A549 (cell line): Measurements from ENCODE around the gene CDA. TPM values are rescaled to one million over a fixed set of nuclear protein-coding genes. Genes with fewer than 3 reads are reported as not detected.

ENCODE experiments used
- ATAC-seq, 2 experiments: fragments of 200-7000 bp in 1 of 2; fragments of >200 bp in 1 of 2; cut with Nextera tagmentation in 1 of 2; cut with Tn5 transposase in 1 of 2; 3 replicates each; pipeline versions ENCODE4 v1.8.0 to v1.9.1; 2018 to 2020; ENCODE audit warnings: mild to moderate bottlenecking in 1 of 2, moderate library complexity in 1 of 2
- CTCF ChIA-PET: fragments of 300-600 bp; sonication (Branson Sonifier 250); formaldehyde crosslinking; extraction: SDS; loops from one replicate; lab custom pipeline; 2021; ENCODE audit warnings: antibody characterized with exemption, inconsistent platforms; lab: Yijun Ruan, JAX
- POLR2A ChIA-PET: fragments of 350-600 bp; formaldehyde crosslinking; extraction: SDS; loops from one replicate; lab custom pipeline; 2021; ENCODE audit warnings: antibody characterized with exemption, inconsistent platforms; lab: Yijun Ruan, JAX
- DNase-seq, 2 experiments: peaks; one replicate each; pipeline versions ENCODE4 v3.0.0 to v3.0.0-alpha.2; 2011 to 2016; ENCODE audit warnings: low read depth in 1 of 2, low spot score in 1 of 2
- FAIRE-seq: peaks from 2 replicates; lab custom pipeline; 2011; peaks lifted over from hg19 to GRCh38; lab: Jason Lieb, UNC
- H3K27ac ChIP-seq, 2 experiments: fragments of >200 bp; sonication (Bioruptor Twin); formaldehyde crosslinking; 3 replicates each; pipeline ENCODE4 v1.5.1; 2016 to 2017
- H3K4me1 ChIP-seq: fragments of >200 bp; sonication (Bioruptor Twin); formaldehyde crosslinking; 3 replicates; pipeline ENCODE4 v1.6.1; 2016
- H3K4me2 ChIP-seq: fragments of >200 bp; sonication (Bioruptor Twin); formaldehyde crosslinking; 3 replicates; pipeline ENCODE4 v1.6.1; 2016
- H3K4me3 ChIP-seq: fragments of >200 bp; sonication (Bioruptor Twin); formaldehyde crosslinking; 3 replicates; pipeline ENCODE4 v1.5.1; 2016
- H3K9me3 ChIP-seq: fragments of >200 bp; sonication (Bioruptor Twin); formaldehyde crosslinking; 3 replicates; pipeline ENCODE4 v1.6.1; 2016
- CEBPB ChIP-seq, 2 experiments: fragments of >200 bp in 1 of 2; sonication (Bioruptor Twin) in 1 of 2; formaldehyde crosslinking in 1 of 2; IDR thresholded peaks; 2 replicates each; pipeline ENCODE4 v1.6.1; 2012 to 2016
- EP300 ChIP-seq, 2 experiments: fragments of >200 bp; sonication (Bioruptor Twin); formaldehyde crosslinking; IDR thresholded peaks; 2 replicates in 1 of 2; 3 replicates in 1 of 2; pipeline ENCODE4 v1.6.1; 2016 to 2017
- GATA3 ChIP-seq: IDR thresholded peaks from 2 replicates; pipeline ENCODE4 v1.6.1; 2012; ENCODE audit warnings: borderline replicate concordance
- HDAC2 ChIP-seq: fragments of 200-600 bp; sonication (generic); IDR thresholded peaks from 2 replicates; pipeline ENCODE4 v1.6.1; 2016
- HOXA7 ChIP-seq: fragments of 250-450 bp; sonication (Bioruptor Pico); IDR thresholded peaks from 2 replicates; pipeline ENCODE4 v1.5.0; 2020; ENCODE audit warnings: mild to moderate bottlenecking, moderate library complexity
- HOXB5 ChIP-seq: fragments of 250-450 bp; sonication (Bioruptor Pico); IDR thresholded peaks from 2 replicates; pipeline ENCODE4 v1.5.0; 2020; ENCODE audit warnings: mild to moderate bottlenecking, moderate library complexity
- JUNB ChIP-seq: fragments of >200 bp; sonication (Bioruptor Twin); formaldehyde crosslinking; IDR thresholded peaks from 2 replicates; pipeline ENCODE4 v1.6.1; 2016
- MAZ ChIP-seq: fragments of 150-350 bp; IDR thresholded peaks from 2 replicates; pipeline ENCODE4 v1.6.1; 2014; ENCODE audit warnings: antibody characterized with exemption, low read depth, low read length, borderline replicate concordance
- NFE2L2 ChIP-seq: fragments of 150-350 bp; conservative IDR thresholded peaks from 2 replicates; pipeline ENCODE4 v1.6.1; 2014; ENCODE audit warnings: low read length
- NPAS2 ChIP-seq: fragments of 250-450 bp; sonication (Bioruptor Pico); IDR thresholded peaks from 2 replicates; pipeline ENCODE4 v1.8.0; 2022; ENCODE audit warnings: mild to moderate bottlenecking, moderate library complexity, borderline replicate concordance
- NR3C1 ChIP-seq: fragments of >200 bp; sonication (Bioruptor Twin); formaldehyde crosslinking; IDR thresholded peaks from 3 replicates; pipeline ENCODE4 v1.6.1; 2017
- RAD21 ChIP-seq, 2 experiments: fragments of >200 bp in 1 of 2; sonication (Bioruptor Twin) in 1 of 2; formaldehyde crosslinking in 1 of 2; IDR thresholded peaks in 1 of 2; conservative IDR thresholded peaks in 1 of 2; 2 replicates in 1 of 2; 3 replicates in 1 of 2; pipeline ENCODE4 v1.6.1; 2012 to 2018; ENCODE audit warnings: inconsistent platforms in 1 of 2
- RCOR1 ChIP-seq: fragments of 150-350 bp; IDR thresholded peaks from 2 replicates; pipeline ENCODE4 v1.6.1; 2014; ENCODE audit warnings: antibody characterized with exemption, low read length, low read depth
- RFX5 ChIP-seq: fragments of 450-650 bp; IDR thresholded peaks from 2 replicates; pipeline ENCODE4 v1.7.1; 2014; ENCODE audit warnings: antibody characterized with exemption, mild to moderate bottlenecking, moderate library complexity
- SREBF2 ChIP-seq: fragments of 450-650 bp; IDR thresholded peaks from 2 replicates; pipeline ENCODE4 v1.6.1; 2014; ENCODE audit warnings: mild to moderate bottlenecking, moderate library complexity
- TP53 ChIP-seq: fragments of 250-450 bp; sonication (Bioruptor Pico); IDR thresholded peaks from 2 replicates; pipeline ENCODE4 v1.5.0; 2021; ENCODE audit warnings: mild to moderate bottlenecking, moderate library complexity
- ZSCAN20 ChIP-seq: fragments of 250-450 bp; sonication (Bioruptor Pico); IDR thresholded peaks from 2 replicates; pipeline ENCODE4 v1.8.0; 2022; ENCODE audit warnings: mild to moderate bottlenecking, moderate library complexity
- WGBS: methylation state at CpG from one replicate; pipeline ENCODE4 v1.1.6; 2017; ENCODE audit errors: missing lambda C conversion rate; 5-methylcytosine and 5-hydroxymethylcytosine counted together
- polyA plus RNA-seq, 4 experiments: library from polyadenylated mRNA; depleted of rRNA in 3 of 4; stranded (reverse); fragments of >200 nt; fragmentation: RNase III in 1 of 4; extraction: RNeasy Plus Mini Kit Qiagen cat#74134 plus additional on column Dnase treatment in 1 of 4; gene quantifications; 2 replicates in 3 of 4; 3 replicates in 1 of 4; pipeline ENCODE4 v1.2.3, GENCODE V29; 2011 to 2017
- TF ChIP-seq, protein P1 (sequence below): IDR thresholded peaks from 2 replicates; pipeline ENCODE4 v1.6.1; 2012
- TF ChIP-seq, protein P2 (sequence below): IDR thresholded peaks from 2 replicates; pipeline ENCODE4 v1.6.1; 2012; ENCODE audit warnings: low read depth, borderline replicate concordance
- TF ChIP-seq, protein P3 (sequence below): fragments of 450-650 bp; IDR thresholded peaks from 2 replicates; pipeline ENCODE4 v1.6.1; 2014; ENCODE audit warnings: antibody characterized with exemption
- TF ChIP-seq, protein P4 (sequence below): fragments of >200 bp; sonication (Bioruptor Twin); formaldehyde crosslinking; IDR thresholded peaks from 2 replicates; pipeline ENCODE4 v1.6.1; 2016

The CDA gene
- polyA plus RNA-seq, 2 of the 4 experiments (the other 2 are of a cell fraction), result 11.2 to 44.6 TPM

DNA sequence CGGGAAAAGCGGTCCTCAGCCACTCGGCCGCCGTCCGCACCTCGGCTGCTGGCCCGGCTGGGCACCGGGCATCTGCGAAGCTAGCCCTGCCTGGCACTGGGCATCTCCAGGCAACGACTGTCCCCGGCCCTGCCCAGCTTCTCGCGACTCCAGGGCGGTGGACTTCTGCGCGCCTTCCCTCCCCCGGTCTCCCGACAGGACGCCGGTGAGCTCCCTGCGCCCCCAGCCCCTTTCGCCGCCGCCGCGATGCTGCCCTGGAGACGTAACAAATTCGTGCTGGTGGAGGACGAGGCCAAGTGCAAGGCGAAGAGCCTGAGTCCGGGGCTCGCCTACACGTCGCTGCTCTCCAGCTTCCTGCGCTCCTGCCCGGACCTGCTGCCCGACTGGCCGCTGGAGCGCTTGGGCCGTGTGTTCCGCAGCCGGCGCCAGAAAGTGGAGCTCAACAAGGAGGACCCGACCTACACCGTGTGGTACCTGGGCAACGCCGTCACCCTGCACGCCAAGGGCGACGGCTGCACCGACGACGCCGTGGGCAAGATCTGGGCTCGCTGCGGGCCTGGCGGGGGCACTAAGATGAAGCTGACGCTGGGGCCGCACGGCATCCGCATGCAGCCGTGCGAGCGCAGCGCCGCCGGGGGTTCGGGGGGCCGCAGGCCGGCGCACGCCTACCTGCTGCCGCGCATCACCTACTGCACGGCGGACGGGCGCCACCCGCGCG is 36.0 kb upstream of the CDA start:
- peak; percentile 26 to 35 for DNase-seq
- FAIRE-seq, result no peak
- Histone ChIP-seq H3K4me3 (peak overlapping the region; percentile 67), H3K4me1 (peaks cover 8% of the 10 kb centered on the region), H3K27ac (peak overlapping the region; percentile 77 to 92), H3K9me3 (no peaks in the 10 kb centered on the region), H3K4me2 (peak overlapping the region; percentile 95)
- 81% methylated on average over 16 of the region's 82 CpGs for WGBS
- TF ChIP-seq, protein P1, sequence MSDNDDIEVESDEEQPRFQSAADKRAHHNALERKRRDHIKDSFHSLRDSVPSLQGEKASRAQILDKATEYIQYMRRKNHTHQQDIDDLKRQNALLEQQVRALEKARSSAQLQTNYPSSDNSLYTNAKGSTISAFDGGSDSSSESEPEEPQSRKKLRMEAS, result peak; percentile 17; the same call in 1 of the 2 replicates
- TF ChIP-seq NFE2L2, result no peak
- no peak for TF ChIP-seq HOXB5
- no peak for TF ChIP-seq RAD21 (conservative IDR thresholded peaks at IDR 0.05 in 1 of 2, IDR thresholded peaks at IDR 0.05 in 1 of 2)
- TF ChIP-seq NPAS2 (CRISPR knock-in tag), result no peak
- TF ChIP-seq, protein P2, sequence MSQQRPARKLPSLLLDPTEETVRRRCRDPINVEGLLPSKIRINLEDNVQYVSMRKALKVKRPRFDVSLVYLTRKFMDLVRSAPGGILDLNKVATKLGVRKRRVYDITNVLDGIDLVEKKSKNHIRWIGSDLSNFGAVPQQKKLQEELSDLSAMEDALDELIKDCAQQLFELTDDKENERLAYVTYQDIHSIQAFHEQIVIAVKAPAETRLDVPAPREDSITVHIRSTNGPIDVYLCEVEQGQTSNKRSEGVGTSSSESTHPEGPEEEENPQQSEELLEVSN, result peak; percentile 57; the same call in 1 of the 2 replicates
- no peak for TF ChIP-seq MAZ
- no peak for TF ChIP-seq GATA3
- no peak for TF ChIP-seq RCOR1
- TF ChIP-seq CEBPB (IDR thresholded peaks at IDR 0.05), result no peak
- POLR2A ChIA-PET, result interaction anchor here (1.0 to 1.7 kb wide), 7 partner anchors 20 to 233 kb away, joined by 3 to 7 read pairs (median 4); partner anchors contain the start of gene MUL1
- ATAC-seq, result peak; percentile 82 to 84
- CTCF ChIA-PET, result interaction anchor here (0.8 to 2.7 kb wide), 4 partner anchors 31 to 81 kb away, joined by 3 to 11 read pairs (median 3); partner anchors contain the start of gene PINK1

DNA sequence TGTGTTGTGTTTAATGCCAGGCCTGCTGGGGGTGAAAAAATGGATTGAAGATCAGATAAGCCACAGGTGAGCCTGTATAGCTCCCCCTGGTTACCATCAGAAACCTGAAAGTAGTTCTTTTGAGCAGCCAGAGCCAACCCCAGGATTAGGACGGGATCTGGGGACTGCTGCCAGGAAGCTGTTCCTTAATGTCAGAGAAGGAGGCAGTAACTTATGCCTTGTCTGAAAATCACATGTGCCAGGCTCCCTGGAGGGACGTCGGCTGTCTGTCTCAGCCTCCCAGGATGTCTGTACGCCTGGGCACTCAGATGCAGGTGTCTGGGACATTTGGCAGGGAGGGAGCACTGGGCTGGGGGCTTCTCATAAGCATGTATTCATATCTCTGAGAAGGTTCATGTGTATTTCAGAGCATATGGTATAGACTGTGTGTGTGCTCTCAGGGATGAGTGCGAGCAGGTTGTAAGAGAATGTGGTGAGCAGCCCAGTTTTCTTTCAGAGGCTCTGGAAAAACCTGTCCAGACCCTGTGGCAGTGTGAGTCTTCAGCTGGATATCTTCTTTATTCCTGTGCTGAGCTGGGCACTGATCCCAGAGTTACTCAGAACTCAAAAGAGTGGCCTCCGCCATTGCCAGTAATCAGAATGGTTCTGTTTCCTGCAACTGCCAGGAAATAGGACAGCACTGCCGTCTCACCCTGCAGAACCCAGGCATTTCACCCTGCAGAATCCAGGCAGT is 33.7 kb upstream of the CDA start:
- no peak overlapping the region for H3K4me3 ChIP-seq
- ChIA-PET CTCF (interaction anchor here (0.7 kb wide), 1 partner anchor 31 kb away, joined by 3 read pairs; no protein-coding TSS in a partner anchor), POLR2A (no interaction called here)
- TF ChIP-seq, protein P3, sequence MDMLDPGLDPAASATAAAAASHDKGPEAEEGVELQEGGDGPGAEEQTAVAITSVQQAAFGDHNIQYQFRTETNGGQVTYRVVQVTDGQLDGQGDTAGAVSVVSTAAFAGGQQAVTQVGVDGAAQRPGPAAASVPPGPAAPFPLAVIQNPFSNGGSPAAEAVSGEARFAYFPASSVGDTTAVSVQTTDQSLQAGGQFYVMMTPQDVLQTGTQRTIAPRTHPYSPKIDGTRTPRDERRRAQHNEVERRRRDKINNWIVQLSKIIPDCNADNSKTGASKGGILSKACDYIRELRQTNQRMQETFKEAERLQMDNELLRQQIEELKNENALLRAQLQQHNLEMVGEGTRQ, result no peak
- TF ChIP-seq HOXB5 (no peak), GATA3 (no peak), JUNB (no peak), HOXA7 (CRISPR knock-in tag) (no peak), NR3C1 (no peak), ZSCAN20 (CRISPR knock-in tag) (no peak), TP53 (CRISPR knock-in tag) (no peak), SREBF2 (no peak), RFX5 (no peak), HDAC2 (no peak), EP300 (IDR thresholded peaks at IDR 0.05) (no peak)
- TF ChIP-seq, protein P1, result no peak
- TF ChIP-seq, protein P4, sequence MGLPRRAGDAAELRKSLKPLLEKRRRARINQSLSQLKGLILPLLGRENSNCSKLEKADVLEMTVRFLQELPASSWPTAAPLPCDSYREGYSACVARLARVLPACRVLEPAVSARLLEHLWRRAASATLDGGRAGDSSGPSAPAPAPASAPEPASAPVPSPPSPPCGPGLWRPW, result no peak
- DNase-seq (no peak), FAIRE-seq (no peak), ATAC-seq (no peak)
- H3K27ac ChIP-seq, result no peak overlapping the region
- H3K4me2 ChIP-seq, result no peak overlapping the region
- 75% methylated on average over 4 of the region's 7 CpGs for WGBS
- no peaks in the 10 kb centered on the region for H3K9me3 ChIP-seq
- H3K4me1 ChIP-seq, result peaks cover 8% of the 10 kb centered on the region
